WTC11 (cell line): ENCODE results near the gene TMEM52. TPM values are rescaled to one million over a fixed set of nuclear protein-coding genes. Genes with fewer than 3 reads are reported as not detected.

ENCODE experiments used
- ATAC-seq: fragments of 200-7000 bp; cut with Tn5 transposase; 2 replicates; pipeline ENCODE4 v1.10.0; 2021; ENCODE audit warnings: mild to moderate bottlenecking, moderate library complexity
- CTCF ChIA-PET: fragments of 300-600 bp; sonication (Branson Sonifier 250); formaldehyde crosslinking; loops from one replicate; lab custom pipeline; 2021; ENCODE audit warnings: antibody characterized with exemption; lab: Charles Lee
- POLR2A ChIA-PET: fragments of 350-600 bp; sonication (Branson Sonifier 250); formaldehyde crosslinking; loops from one replicate; lab custom pipeline; 2021; ENCODE audit warnings: antibody characterized with exemption; lab: Charles Lee
- DNase-seq: peaks from one replicate; pipeline ENCODE4 v3.0.0; 2021; ENCODE audit warnings: low spot score
- H3K27ac Mint-ChIP-seq: 2 replicates; pipeline ENCODE4 v1.8.0; 2021; ENCODE audit warnings: mixed read lengths
- H3K27me3 Mint-ChIP-seq: 2 replicates; pipeline ENCODE4 v1.8.0; 2021; ENCODE audit warnings: low read depth, mild to moderate bottlenecking, moderate library complexity, mixed read lengths
- H3K36me3 Mint-ChIP-seq: 2 replicates; pipeline ENCODE4 v1.8.0; 2021; ENCODE audit warnings: mixed read lengths
- H3K4me1 Mint-ChIP-seq: 2 replicates; pipeline ENCODE4 v1.8.0; 2022; ENCODE audit warnings: mixed read lengths
- H3K4me3 Mint-ChIP-seq: 2 replicates; pipeline ENCODE4 v1.8.0; 2021; ENCODE audit warnings: mild to moderate bottlenecking, moderate library complexity, mixed read lengths
- H3K9me3 Mint-ChIP-seq: 2 replicates; pipeline ENCODE4 v1.8.0; 2021; ENCODE audit warnings: mixed read lengths
- ATF1 ChIP-seq: sonication (generic); formaldehyde crosslinking; IDR thresholded peaks from 2 replicates; pipeline ENCODE4 v1.8.1; 2023; ENCODE audit warnings: mild to moderate bottlenecking, moderate library complexity, missing genetic modification reagents
- ETV6 ChIP-seq: sonication (generic); formaldehyde crosslinking; IDR thresholded peaks from 2 replicates; pipeline ENCODE4 v1.8.1; 2022; ENCODE audit warnings: mild to moderate bottlenecking, missing genetic modification reagents
- FOXK1 ChIP-seq: sonication (generic); formaldehyde crosslinking; IDR thresholded peaks from 2 replicates; pipeline ENCODE4 v1.8.0; 2022; ENCODE audit warnings: mild to moderate bottlenecking, moderate library complexity, missing genetic modification reagents
- FOXP1 ChIP-seq: sonication (generic); formaldehyde crosslinking; IDR thresholded peaks from 2 replicates; pipeline ENCODE4 v1.8.0; 2022; ENCODE audit warnings: missing genetic modification reagents, mild to moderate bottlenecking, moderate library complexity, borderline replicate concordance
- GABPB1 ChIP-seq: sonication (generic); formaldehyde crosslinking; IDR thresholded peaks from 2 replicates; pipeline ENCODE4 v1.8.1; 2023; ENCODE audit warnings: mild to moderate bottlenecking, missing genetic modification reagents
- JUN ChIP-seq: sonication (generic); formaldehyde crosslinking; IDR thresholded peaks from 2 replicates; pipeline ENCODE4 v1.8.0; 2023; ENCODE audit warnings: mild to moderate bottlenecking, missing genetic modification reagents
- NFE2L1 ChIP-seq: sonication (generic); formaldehyde crosslinking; IDR thresholded peaks from 2 replicates; pipeline ENCODE4 v1.8.1; 2023; ENCODE audit warnings: missing genetic modification reagents
- NR1H2 ChIP-seq: sonication (generic); formaldehyde crosslinking; IDR thresholded peaks from 2 replicates; pipeline ENCODE4 v1.9.0; 2021; ENCODE audit warnings: mild to moderate bottlenecking, moderate library complexity, missing genetic modification reagents
- TEAD1 ChIP-seq: sonication (generic); formaldehyde crosslinking; IDR thresholded peaks from 2 replicates; pipeline ENCODE4 v1.8.0; 2022; ENCODE audit warnings: mild to moderate bottlenecking, missing genetic modification reagents
- ZNF121 ChIP-seq: sonication (generic); formaldehyde crosslinking; IDR thresholded peaks from 2 replicates; pipeline ENCODE4 v1.8.0; 2023; ENCODE audit warnings: missing genetic modification reagents
- ZNF232 ChIP-seq: sonication (generic); formaldehyde crosslinking; IDR thresholded peaks from 2 replicates; pipeline ENCODE4 v1.8.0; 2022; ENCODE audit warnings: mild to moderate bottlenecking, missing genetic modification reagents
- ZNF396 ChIP-seq: fragments of 250-450 bp; sonication (Bioruptor Pico); IDR thresholded peaks from 2 replicates; pipeline ENCODE4 v1.8.0; 2021; ENCODE audit warnings: mild to moderate bottlenecking, moderate library complexity, borderline replicate concordance
- total RNA-seq: library from RNA; stranded (reverse); gene quantifications from 3 replicates; pipeline ENCODE4 v1.2.3, GENCODE V29; 2021
- TF ChIP-seq, protein P1 (sequence below): fragments of 200-600 bp; IDR thresholded peaks from 2 replicates; pipeline ENCODE4 v1.8.0; 2022; ENCODE audit warnings: antibody characterized with exemption
- TF ChIP-seq, protein P2 (sequence below): sonication (generic); formaldehyde crosslinking; IDR thresholded peaks from 2 replicates; pipeline ENCODE4 v1.8.1; 2022; ENCODE audit warnings: missing genetic modification reagents, borderline replicate concordance
- TF ChIP-seq, protein P3 (sequence below): sonication (generic); formaldehyde crosslinking; IDR thresholded peaks from 2 replicates; pipeline ENCODE4 v1.8.0; 2022; ENCODE audit warnings: mild to moderate bottlenecking, missing genetic modification reagents
- TF ChIP-seq, protein P4 (sequence below): sonication (generic); formaldehyde crosslinking; IDR thresholded peaks from 2 replicates; pipeline ENCODE4 v1.8.1; 2023; ENCODE audit warnings: mild to moderate bottlenecking, missing genetic modification reagents

TMEM52 gene
- total RNA-seq, 1 experiment from 2014 or later: 21.9 TPM

DNA sequence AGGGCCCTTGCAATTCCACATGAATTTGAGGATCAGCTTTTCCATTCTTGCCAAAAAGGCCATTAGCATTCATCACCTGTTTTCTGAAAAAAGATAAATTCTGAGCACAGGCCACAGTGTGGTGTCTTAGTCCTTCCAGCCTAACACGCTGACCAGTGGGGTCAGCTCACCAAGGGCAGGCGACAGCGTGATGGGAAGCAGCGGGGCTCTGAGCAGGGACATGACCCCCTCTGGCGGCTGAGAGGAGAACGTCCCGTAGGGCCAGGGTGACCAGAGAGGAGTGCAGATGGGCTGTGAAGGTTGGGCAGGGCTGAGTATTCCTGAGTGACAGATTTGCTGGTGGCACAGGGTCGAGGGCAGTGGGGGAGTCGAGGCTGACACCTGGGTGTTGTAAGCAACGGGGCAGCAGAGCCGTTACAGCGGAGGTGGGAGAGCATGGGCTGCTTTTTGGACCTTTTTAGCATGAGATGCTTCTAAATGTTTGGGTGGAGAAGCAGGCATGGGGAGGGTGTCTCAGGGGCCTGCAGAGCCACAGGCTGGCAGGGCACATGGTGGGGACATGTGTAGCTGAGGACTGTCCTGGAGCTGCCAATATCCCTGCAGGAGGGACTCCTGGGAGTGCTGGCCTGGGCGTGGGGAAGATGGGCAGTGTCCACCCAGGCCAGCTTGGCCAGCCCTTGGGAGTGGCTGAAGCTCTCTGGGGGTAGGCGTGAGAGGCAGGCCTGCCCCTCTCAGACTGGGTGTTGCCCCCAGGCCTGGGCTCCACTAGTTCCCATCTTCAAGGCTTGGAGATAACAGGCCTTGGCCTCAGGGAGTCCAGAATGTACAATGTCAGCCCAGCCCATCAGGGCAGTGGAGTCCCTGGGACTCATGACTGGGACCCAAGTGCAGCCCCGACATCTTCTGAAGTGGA, 12.6 kb downstream of the TMEM52 start:
- ChIA-PET CTCF (interaction anchor here (0.5 to 5.0 kb wide), 37 partner anchors 11 to 299 kb away, joined by 3 to 42 read pairs (median 5); partner anchors contain the start of genes CDK11A and TMEM52), POLR2A (interaction anchor here (0.7 kb wide), 1 partner anchor 24 kb away, joined by 3 read pairs; no protein-coding TSS in a partner anchor)
- ATAC-seq (peak; percentile 68), DNase-seq (peak; percentile 89)
- TF ChIP-seq GABPB1 (peak; percentile 26; the same call in 1 of the 2 replicates), ETV6 (peak; percentile 39; the same call in 1 of the 2 replicates), ZNF121 (CRISPR knock-in tag) (peak; percentile 100), JUN (no peak), FOXK1 (CRISPR knock-in tag) (no peak), FOXP1 (CRISPR knock-in tag) (no peak)
- TF ChIP-seq, protein P1, sequence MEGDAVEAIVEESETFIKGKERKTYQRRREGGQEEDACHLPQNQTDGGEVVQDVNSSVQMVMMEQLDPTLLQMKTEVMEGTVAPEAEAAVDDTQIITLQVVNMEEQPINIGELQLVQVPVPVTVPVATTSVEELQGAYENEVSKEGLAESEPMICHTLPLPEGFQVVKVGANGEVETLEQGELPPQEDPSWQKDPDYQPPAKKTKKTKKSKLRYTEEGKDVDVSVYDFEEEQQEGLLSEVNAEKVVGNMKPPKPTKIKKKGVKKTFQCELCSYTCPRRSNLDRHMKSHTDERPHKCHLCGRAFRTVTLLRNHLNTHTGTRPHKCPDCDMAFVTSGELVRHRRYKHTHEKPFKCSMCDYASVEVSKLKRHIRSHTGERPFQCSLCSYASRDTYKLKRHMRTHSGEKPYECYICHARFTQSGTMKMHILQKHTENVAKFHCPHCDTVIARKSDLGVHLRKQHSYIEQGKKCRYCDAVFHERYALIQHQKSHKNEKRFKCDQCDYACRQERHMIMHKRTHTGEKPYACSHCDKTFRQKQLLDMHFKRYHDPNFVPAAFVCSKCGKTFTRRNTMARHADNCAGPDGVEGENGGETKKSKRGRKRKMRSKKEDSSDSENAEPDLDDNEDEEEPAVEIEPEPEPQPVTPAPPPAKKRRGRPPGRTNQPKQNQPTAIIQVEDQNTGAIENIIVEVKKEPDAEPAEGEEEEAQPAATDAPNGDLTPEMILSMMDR: peak; percentile 63
- H3K4me3 Mint-ChIP-seq: peak overlapping the region; percentile 42; the same call in 1 of the 2 replicates
- H3K36me3 Mint-ChIP-seq: no peaks in the 10 kb centered on the region
- H3K9me3 Mint-ChIP-seq: peaks cover 4% of the 10 kb centered on the region; the same call in 1 of the 2 replicates
- no peaks in the 10 kb centered on the region; the same call in 1 of the 2 replicates for H3K27me3 Mint-ChIP-seq
- peaks cover 19% of the 10 kb centered on the region for H3K4me1 Mint-ChIP-seq
- H3K27ac Mint-ChIP-seq: peak overlapping the region; percentile 84; the same call in 1 of the 2 replicates

DNA sequence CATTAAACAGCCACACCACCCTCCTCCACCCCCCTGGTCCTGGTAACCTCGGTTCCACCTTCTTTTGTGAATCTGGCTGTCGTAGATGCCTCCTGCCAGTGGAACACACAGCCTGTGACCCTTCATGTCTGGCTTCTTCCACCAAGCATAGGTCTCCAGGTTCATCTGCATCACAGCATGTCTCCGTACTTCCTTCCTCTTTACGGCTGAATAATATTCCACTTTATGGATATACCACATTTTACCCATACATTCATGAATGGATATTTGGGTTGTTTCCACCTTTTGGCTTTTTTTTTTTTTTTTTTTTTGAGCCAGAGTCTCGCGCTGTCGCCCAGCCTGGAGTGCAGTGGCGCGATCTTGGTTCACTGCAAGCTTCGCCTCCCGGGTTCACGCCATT, 15.9 kb downstream of the TMEM52 start:
- no peaks in the 10 kb centered on the region for H3K36me3 Mint-ChIP-seq
- no peak for DNase-seq
- POLR2A ChIA-PET: interaction anchor here (0.6 kb wide), 1 partner anchor 429 kb away, joined by 5 read pairs; no protein-coding TSS in a partner anchor
- CTCF ChIA-PET: interaction anchor here (0.7 kb wide), 1 partner anchor 50 kb away, joined by 4 read pairs; no protein-coding TSS in a partner anchor
- H3K4me3 Mint-ChIP-seq: no peak overlapping the region
- H3K9me3 Mint-ChIP-seq: peaks cover 7% of the 10 kb centered on the region
- peaks cover 2% of the 10 kb centered on the region; the same call in 1 of the 2 replicates for H3K27me3 Mint-ChIP-seq
- H3K27ac Mint-ChIP-seq: no peak overlapping the region
- H3K4me1 Mint-ChIP-seq: peaks cover 11% of the 10 kb centered on the region
- TF ChIP-seq ZNF232 (CRISPR knock-in tag) (no peak), NFE2L1 (CRISPR knock-in tag) (no peak), TEAD1 (no peak)
- ATAC-seq: no peak

DNA sequence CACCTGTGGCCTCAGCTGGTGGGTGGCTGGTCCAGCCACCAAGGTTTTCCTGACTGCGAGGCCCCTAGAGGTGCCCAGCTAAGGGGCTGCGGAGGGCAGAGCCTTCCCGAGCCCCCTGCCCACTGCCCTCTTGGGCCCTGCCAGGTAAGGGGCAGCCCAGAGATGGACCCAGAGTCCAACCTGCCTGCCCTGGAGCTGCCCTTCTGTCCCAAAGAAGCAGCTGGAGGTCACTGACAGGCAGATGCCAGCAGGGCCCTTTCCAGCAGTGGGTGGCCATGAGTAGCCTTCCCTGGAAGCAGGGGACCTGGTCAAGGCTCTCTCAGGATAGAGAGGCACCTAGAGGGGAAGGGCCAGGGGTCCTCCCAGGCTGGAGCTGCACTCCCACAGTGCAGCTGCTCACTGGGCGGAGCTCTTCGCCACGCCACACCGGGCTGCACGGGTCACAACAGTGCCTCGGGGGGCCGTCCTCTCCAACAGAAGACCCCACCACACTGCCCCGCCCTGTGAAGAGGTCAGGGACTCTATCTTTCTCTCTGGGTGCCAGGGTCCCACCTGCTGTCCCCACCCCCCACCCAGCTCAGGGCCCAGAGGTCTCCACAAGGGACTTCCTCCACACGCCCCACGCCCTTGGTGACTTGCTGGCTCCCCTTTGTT, 17.3 kb downstream of the TMEM52 start:
- no peak for TF ChIP-seq NR1H2 (CRISPR knock-in tag)
- no peak for TF ChIP-seq ZNF396 (CRISPR knock-in tag)
- TF ChIP-seq, all 79 proteins: peak for 0
- DNase-seq: no peak
- Mint-ChIP-seq H3K27me3 (peaks cover 2% of the 10 kb centered on the region; the same call in 1 of the 2 replicates), H3K4me3 (no peak overlapping the region), H3K36me3 (no peaks in the 10 kb centered on the region), H3K4me1 (peaks cover 8% of the 10 kb centered on the region), H3K27ac (no peak overlapping the region), H3K9me3 (peaks cover 8% of the 10 kb centered on the region)
- POLR2A ChIA-PET: interaction anchor here (0.7 kb wide), 1 partner anchor 53 kb away, joined by 6 read pairs; no protein-coding TSS in a partner anchor
- ATAC-seq: no peak
- CTCF ChIA-PET: interaction anchor here (0.7 to 1.9 kb wide), 6 partner anchors 43 to 148 kb away, joined by 3 to 9 read pairs (median 4); partner anchors contain the start of gene PRKCZ

DNA sequence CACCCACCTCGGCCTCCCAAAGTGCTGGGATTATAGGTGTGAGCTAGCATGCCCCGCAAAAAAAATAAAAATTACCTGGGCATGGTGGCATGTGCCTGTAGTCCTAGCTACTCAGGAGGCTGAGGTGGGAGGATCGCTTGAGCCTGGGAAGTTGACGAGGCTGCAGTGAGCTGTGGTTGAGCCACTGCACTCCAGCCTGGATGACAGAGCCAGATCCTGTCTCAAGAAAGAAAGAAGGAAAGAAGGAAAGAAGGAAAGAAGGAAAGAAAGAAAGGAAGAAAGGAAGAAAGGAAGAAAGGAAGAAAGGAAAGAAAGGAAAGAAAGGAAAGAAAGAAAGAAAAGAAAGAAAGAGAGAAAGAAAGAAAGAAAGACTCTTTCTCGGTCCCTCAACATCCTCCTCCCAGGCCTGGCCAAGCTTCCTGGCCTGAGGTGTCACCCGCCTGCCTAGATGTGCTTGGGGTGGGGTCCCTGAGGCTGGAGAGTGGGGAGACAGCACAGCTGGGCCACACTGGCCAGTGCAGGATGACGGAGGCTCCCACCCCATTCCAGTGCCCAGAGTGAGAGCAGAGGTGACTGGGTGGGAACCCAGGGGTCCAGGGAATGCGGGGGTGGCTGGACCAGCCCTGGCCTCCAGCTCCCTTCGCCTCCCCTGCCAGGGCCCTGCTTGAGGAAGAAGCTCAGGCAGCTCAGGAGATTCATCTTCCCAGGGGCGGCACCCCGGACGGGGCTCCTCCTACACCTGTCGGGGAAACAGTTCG, 18.0 kb downstream of the TMEM52 start:
- DNase-seq (no peak), ATAC-seq (no peak)
- Mint-ChIP-seq H3K27me3 (peaks cover 2% of the 10 kb centered on the region; the same call in 1 of the 2 replicates), H3K27ac (peak overlapping the region; percentile 65), H3K4me1 (peaks cover 4% of the 10 kb centered on the region), H3K9me3 (peaks cover 8% of the 10 kb centered on the region), H3K4me3 (no peak overlapping the region), H3K36me3 (no peaks in the 10 kb centered on the region)
- POLR2A ChIA-PET: interaction anchor here (1.9 kb wide), 1 partner anchor 8 kb away, joined by 4 read pairs; no protein-coding TSS in a partner anchor
- CTCF ChIA-PET: interaction anchor here (0.7 to 1.9 kb wide), 8 partner anchors 42 to 222 kb away, joined by 3 to 9 read pairs (median 4); no protein-coding TSS in a partner anchor
- TF ChIP-seq ATF1: no peak
- TF ChIP-seq, protein P2, sequence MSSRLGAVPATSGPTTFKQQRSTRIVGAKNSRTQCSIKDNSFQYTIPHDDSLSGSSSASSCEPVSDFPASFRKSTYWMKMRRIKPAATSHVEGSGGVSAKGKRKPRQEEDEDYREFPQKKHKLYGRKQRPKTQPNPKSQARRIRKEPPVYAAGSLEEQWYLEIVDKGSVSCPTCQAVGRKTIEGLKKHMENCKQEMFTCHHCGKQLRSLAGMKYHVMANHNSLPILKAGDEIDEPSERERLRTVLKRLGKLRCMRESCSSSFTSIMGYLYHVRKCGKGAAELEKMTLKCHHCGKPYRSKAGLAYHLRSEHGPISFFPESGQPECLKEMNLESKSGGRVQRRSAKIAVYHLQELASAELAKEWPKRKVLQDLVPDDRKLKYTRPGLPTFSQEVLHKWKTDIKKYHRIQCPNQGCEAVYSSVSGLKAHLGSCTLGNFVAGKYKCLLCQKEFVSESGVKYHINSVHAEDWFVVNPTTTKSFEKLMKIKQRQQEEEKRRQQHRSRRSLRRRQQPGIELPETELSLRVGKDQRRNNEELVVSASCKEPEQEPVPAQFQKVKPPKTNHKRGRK: peak; percentile 79; the same call in 1 of the 2 replicates
- TF ChIP-seq, protein P3, sequence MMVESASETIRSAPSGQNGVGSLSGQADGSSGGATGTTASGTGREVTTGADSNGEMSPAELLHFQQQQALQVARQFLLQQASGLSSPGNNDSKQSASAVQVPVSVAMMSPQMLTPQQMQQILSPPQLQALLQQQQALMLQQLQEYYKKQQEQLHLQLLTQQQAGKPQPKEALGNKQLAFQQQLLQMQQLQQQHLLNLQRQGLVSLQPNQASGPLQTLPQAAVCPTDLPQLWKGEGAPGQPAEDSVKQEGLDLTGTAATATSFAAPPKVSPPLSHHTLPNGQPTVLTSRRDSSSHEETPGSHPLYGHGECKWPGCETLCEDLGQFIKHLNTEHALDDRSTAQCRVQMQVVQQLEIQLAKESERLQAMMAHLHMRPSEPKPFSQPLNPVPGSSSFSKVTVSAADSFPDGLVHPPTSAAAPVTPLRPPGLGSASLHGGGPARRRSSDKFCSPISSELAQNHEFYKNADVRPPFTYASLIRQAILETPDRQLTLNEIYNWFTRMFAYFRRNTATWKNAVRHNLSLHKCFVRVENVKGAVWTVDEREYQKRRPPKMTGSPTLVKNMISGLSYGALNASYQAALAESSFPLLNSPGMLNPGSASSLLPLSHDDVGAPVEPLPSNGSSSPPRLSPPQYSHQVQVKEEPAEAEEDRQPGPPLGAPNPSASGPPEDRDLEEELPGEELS: no peak
- TF ChIP-seq, protein P4, sequence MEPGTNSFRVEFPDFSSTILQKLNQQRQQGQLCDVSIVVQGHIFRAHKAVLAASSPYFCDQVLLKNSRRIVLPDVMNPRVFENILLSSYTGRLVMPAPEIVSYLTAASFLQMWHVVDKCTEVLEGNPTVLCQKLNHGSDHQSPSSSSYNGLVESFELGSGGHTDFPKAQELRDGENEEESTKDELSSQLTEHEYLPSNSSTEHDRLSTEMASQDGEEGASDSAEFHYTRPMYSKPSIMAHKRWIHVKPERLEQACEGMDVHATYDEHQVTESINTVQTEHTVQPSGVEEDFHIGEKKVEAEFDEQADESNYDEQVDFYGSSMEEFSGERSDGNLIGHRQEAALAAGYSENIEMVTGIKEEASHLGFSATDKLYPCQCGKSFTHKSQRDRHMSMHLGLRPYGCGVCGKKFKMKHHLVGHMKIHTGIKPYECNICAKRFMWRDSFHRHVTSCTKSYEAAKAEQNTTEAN (CRISPR knock-in tag): no peak
